Stimulated activated naive CD4-positive, alpha-beta T cell treated with Interleukin-2 at 50 U/mL for 16 hours (primary cell): ENCODE measurements around the gene ANKRD31.
"Not testable (repeated sequence)": the region's sequence is repeated elsewhere in the genome, so short reads cannot be mapped to it uniquely, and the experiment has no call there.

Experiments
- DNase-seq: peaks from one replicate; lab custom pipeline; 2025; lab: John Stamatoyannopoulos, UW

The ANKRD31 gene

DNA sequence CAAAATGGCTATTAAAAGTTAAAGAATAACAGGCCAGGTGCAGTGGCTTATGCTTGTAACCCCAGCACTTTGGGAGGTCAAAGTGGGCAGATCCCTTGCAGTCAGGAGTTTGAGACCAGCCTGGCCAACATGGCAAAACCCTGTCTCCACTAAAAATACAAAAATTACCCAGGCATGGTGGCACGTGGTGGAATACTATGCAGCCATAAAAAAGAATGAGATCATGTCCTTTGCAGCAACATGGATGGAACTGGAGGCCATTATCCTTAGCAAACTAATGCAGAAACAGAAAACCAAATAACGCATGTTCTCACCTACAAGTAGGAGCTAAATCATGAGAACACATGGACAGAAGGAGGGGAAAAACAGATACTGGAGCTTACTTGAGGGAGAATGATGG, 15.9 kb downstream of the ANKRD31 start:
- DNase-seq: not testable (repeated sequence)

DNA sequence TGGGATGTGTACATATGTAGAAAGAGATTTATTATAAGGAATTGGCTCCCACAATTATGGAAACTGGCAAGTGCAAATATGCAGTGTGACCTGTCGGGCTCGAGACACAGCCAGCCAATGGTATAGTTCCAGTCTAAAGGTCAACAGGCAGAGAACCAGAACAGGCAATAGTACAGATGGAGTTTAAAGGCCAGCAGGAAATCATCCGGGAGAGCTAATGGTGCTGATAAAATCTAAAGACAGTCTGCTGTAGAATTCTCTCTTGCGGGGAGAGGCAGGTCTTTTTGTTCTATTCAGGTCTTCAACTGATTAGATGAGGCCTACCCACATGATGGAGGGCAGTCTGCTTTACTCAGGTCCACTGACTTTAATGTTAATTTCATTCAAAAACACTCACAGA, 21.8 kb downstream of the ANKRD31 start:
- DNase-seq: no peak

DNA sequence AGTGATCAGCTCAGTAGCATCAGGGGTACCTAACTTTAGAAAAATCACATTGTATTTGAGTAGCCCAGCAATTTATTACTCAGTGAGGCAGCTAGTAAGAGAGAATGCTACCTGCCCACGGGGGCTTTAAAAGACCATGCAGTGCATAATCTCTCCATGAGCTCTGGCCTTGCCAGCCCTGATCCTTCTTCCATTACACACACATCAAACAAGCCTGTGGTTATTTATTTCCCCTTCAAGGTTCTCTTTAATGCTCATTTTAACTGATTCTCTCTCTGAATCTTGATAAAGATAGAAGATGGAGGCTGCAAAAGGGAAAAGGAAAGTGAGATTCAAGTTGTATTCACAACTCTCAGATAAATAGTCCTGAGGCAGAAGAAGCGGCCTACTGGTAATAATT, 22.3 kb downstream of the ANKRD31 start:
- DNase-seq: no peak

DNA sequence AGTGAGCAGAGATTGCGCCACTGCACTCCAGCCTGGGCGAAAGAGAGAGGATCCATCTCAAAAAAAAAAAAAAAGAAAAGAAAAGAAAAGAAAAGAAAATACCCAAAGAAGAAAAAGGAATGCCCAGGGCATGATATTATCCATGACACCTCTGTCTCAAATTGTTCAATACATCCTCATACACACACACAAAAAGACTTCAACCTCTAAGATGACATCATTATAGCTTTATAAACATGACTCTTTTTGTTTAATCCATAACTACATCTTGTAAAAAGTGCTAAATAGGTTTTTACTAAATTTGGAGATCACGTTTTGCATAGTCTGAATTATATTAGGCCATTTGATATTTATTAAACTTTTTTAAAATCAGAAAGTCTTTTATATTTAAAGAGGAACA, 33.1 kb downstream of the ANKRD31 start:
- DNase-seq: no peak

DNA sequence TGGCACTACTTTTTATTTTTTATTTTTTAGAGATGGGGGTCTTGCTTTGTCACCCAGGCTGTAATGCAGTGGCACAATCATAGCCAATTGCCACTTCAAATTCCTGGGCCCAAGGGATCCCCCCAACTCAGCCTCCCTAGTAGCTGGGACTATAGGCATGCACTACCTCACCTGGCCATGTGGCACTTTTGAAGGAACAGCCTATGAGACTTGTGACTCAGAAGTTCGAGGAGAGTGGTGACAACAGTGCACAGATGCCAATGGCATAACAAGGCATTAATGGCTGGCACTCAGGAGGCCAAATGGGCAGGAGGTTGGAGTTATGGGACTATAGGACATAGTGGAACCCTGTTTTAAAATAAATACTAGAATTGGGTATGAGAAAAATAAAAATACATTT, 33.7 kb downstream of the ANKRD31 start:
- DNase-seq: no peak

DNA sequence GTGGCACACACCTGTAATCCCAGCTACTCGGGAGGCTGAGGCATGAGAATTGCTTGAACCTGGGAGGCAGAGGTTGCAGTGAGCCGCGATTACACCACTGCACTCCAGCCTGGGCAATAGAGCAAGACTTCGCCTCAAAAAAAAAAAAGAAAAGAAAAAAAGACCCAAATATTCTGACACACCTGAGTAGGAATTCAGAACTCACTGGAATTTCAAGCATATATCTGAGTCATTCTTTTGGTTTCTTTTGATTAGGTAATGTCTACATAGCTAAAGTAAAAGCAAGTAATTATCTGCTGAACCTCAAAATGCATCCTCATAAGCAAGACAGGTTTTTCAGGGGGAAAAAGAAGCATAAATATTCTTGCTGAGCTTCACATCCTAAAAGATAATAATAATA, 35.9 kb downstream of the ANKRD31 start:
- no peak for DNase-seq

DNA sequence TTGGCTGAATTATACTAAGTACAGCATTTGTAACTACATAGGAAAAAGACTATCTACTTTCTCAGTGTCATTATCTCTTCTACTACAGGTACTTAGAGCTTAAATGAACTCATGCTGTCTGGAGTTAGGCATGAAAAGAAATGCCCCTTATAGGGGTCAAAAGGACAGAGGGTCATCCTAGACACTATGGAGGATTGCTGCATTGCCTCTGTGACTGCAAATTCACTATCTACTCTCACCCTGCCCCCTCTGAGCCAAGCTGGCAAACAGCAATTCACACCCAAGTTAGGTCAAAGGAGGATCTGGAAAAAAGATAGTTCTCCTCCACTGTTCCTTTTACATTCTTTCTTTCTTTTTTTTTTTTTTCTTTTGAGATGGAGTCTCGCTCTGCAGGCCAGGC, 36.7 kb downstream of the ANKRD31 start:
- DNase-seq: no peak

DNA sequence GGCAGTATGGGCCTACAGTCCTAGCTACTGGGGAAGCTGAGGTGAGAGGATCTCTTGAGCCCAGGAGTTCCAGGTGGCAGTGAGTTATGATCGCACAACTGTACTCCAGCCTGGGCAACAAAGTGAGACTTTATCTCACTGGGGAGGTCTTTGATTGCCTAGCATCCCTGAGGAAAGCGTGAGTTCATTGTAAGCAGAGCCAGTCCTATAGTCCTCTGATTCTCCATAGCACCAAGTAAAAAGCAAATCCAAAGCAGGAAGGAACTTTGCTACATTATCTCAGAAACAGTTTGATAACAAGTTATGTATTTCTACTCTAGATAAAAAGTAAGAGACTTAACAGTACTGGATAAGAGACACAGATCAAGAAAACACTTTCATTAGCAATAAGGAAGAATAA, 37.6 kb downstream of the ANKRD31 start:
- DNase-seq: no peak

DNA sequence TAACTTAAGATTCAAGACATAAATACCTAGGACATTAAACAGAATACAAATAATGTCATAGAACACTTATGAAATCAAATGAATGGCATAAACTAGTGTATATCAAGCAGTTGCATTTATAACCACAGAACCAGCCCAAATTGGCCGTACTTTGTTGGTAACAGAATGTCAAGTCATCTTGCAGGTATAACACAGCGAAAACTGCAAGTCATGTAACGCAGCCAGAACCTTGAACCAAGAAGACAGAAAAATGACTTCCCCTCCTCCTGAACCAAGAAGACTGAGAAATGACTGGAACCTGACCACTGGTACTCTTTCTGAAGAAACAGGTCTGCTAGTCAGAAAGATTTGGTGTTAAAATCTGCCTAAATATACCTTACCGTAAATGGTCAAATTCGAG, 38.9 kb downstream of the ANKRD31 start:
- DNase-seq: no peak

DNA sequence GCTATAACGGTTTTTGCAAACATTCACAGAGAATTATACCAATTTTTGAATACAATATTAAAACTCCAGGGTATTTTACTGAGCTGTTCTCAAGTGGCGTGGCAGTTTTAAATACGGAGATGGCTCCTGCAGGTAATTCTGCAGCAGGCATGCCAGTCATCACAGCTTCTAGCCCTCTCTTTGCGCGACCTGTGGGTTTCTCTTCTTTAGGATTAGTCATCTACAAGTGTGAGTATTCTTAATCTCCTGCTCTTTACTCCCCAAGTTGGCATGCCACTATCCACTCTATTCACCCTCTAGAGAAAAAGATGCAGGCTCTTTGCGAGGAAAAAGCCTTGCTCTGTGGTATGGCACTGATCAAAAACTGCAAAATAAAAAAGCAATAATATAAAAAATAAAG, 43.9 kb downstream of the ANKRD31 start:
- no peak for DNase-seq

DNA sequence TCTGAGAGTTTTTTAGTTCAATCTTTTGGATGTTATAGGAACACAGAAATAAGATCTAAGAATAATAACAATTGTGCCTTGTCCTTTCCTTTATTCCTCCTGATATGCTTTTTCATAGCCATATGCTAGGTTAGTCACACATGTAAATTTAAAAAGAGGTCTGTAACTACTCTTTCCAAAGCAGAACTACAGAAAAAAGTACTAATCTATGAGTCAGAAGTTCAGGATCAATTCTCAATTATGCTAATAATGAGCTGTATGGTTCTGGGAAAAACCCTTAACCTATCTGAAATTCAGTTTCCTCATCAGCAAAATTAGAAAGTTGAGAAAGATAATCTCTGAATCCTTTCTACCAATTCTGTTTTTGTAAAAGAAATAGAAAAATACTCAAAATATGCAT, 44.4 kb downstream of the ANKRD31 start:
- DNase-seq: no peak

DNA sequence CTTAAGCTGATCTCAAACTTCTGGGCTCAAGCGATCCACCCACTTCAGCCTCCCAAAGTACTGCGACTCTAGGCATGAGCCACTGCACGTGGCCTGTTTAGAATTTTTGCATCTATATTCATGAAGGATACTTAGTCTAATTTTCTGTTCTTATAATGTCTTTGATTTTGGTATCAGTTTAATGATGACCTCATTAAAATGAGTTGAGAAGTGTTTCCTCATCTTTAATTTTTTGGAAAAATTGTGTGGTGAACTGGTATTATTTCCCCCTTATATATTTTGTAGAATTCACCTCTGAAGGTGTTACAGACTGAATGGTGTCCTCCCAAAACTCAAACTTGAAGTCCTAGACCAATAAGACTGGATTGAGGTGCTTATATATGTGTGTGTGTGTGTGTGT, 46.5 kb downstream of the ANKRD31 start:
- no peak for DNase-seq

DNA sequence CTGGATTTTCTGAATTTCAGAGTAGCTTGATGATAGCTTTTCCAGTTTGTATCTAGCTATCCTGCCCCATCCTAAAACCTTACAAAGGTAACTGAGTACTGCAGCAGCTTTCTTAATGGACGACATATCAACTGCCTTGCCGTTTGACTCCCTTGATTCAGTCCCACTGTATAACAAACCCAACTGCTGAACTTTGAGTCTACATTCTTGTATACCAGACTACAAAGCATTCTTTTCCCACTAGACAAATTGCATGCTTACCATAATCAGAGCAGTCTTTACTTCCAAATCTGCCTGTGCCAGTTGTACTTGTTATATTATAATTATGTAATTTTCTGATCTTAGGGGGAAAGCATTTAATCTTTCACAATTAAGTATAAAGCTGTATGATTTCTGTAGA, 47.3 kb downstream of the ANKRD31 start:
- no peak for DNase-seq

DNA sequence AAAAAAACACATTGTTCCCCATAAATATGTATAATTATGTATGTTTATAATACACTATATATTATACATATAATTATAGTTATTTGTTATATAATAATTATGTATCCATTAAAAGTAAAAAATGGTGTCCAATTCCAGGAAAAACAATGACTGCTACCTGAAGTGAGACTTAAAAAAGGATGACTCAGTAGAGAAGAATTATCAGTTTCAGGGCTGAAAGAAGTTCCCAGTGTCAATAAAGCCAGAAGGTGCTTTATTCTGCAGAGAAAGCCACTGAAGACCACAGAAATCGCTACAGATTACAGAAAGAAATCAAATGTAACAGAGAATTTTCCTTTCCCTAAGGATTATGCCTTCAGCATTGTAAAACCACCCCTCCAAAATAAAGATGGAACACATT, 50.9 kb downstream of the ANKRD31 start:
- DNase-seq: no peak

DNA sequence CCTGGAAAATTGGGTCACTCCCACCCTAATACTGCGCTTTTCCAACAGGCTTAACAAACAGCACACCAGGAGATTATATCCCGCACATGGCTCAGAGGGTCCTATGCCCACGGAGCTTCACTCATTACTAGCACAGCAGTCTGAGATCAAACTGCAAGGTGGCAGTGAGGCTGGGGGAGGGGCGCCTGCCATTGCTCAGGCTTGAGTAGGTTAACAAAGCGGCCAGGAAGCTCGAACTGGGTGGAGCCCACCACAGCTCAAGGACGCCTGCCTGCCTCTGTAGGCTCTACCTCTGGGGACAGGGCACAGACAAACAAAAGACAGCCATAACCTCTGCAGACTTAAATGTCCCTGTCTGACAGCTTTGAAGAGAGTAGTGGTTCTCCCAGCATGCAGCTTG, 60.7 kb downstream of the ANKRD31 start:
- not testable (repeated sequence) for DNase-seq

DNA sequence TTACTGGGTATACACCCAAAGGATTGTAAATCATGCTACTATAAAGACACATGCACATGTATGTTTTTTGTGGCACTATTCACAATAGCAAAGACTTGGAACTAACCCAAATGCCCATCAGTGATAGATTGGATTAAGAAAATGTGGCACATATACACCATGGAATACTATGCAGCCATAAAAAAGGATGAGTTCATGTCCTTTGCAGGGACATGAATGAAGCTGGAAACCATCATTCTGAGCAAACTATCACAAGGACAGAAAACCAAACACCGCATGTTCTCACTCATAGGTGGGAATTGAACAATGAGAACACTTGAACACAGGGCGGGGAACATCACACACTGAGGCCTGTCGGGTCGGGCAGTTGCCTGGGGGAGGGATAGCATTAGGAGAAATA, 61.8 kb downstream of the ANKRD31 start:
- DNase-seq: not testable (repeated sequence)

DNA sequence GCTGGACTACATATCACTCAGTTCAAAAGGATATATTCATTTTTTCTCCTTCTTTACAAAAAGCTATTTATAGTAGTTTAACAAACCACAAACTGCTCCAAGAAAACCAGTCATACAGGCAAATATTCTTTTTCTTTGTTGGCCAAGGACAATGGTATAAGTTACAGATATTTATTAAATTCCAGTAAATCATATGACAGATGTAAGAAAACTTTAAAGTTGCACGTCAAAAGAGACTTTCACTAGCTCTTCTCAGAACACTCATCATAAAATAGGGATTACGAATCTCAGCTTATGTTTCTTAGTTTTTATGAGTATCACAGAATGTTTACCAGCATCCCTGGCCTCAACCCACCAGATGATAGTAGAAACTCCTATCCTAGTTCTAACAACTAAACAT, 67.2 kb downstream of the ANKRD31 start:
- no peak for DNase-seq

DNA sequence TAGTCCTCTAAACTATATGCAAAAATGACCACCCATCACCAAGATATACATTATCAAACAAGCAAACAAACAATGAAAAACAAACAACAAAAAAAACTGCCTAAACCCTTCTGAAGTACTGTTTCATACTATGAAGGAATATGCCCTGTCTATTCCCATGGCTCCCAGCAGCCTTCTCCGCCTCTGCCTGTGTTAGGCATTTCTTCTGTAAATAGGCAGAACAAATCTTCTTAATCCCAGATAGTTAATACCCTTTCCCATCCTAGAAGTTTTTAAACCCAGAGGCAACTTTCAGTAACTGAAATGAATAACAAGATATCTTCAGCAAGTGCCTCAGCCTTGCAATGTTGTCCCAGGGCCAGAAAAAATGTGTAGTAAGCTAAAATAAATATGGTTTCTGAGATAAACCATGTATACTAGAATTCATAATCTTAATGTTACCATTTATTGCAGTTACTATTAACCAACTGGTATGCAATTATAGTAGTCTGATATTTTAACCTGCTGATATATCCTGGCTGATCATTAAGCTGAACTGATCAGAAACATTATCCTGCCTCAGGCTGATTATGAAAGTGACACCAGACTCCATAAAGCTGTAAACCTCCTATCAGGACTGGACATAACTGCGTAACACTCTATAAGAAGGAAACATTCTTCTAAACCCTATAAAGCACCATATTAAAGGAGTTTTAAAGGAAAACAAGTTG, 68.5 kb downstream of the ANKRD31 start:
- DNase-seq: no peak

DNA sequence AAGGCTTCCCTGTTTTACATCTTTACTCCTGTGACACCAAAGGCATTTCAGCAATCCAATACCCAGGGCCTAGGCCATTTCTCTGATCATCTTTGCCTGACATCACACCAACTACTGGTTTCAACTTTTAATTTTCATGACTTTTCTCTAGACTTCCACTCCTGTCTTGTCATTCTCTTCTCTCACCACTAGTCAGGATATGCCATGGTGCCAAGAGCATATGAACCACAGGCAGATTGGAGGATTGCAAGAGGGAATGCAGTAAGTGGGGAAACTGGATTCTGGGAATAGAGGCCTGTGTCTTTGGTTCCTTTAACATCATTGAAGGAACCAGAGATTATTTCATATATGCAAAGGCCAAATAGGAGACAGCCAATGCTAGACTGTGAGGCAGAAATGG, 69.3 kb downstream of the ANKRD31 start:
- DNase-seq: no peak

DNA sequence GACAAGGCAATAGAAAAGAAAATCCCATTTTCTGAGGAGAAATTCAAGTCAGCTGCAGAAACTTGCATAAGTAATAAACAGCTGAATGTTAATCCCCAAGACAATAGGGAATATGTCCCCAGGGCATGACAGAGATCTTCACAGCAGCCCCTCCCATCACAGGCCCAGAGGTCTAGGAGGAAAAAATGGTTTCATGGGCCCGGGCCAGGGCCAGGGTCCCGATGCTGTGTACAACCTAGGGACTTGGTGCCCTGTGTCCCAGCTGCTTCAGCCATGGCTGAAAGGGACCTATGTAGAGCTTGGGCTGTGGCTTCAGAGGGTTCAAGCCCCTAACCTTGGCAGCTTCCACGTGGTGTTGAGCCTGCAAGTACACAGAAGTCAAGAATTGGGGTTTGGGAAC, 75.2 kb downstream of the ANKRD31 start:
- DNase-seq: not testable (repeated sequence)

DNA sequence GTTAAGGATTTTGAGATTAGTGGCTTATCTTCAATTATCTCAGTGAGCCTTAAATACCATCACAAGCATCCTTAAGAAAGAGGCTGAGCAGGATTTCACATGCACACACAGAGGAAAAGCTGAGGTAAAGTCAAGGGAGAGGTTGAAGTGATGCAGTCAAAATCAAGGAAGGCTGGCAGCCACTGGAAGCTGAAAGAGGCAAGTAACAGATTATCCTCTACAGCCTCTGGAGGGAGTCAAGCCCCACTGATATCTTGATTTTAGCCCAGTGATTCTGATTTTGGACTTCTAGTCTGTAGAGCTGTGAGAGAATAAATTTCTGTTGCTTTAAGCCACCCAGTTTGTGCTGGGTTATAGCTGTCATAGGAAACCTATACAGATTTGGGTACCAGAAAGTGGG, 80.1 kb downstream of the ANKRD31 start:
- DNase-seq: no peak

DNA sequence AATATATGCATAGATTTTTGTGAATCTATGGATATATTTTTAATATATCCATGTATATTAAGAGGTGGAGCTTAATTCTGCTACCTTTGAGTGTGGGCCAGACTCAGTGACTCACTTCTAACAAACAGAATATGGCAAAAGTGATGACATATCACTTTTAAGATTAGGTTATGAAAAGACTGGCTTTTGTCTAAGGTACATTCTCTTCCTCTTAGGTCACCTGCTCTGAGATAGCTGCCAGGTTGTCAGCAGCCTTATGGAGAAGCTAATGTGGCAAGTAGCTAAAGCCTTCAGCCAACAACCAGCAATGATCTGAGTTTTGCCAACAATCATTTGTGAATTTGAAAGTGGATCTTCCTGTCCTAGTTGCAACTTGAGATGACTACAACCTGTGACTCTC, 83.8 kb downstream of the ANKRD31 start:
- DNase-seq: no peak

DNA sequence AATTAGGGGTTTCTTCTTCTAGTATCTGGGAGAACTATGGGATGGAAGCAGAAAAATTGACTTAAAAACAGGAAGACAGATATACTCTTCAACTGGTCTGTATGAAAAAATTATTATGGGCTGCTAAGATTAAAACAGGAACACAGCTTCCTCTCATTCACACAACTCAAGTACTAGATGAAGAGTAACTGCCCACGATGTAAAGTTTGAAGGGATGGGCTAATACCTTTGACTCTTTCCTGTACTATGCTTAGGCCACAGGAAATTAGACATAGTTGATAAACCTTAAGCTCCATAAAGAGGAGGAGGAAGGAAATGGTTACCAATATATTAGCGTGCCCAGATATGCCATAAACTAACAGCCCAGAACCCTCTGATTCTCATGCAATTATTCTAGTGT, 88.6 kb downstream of the ANKRD31 start:
- no peak for DNase-seq

DNA sequence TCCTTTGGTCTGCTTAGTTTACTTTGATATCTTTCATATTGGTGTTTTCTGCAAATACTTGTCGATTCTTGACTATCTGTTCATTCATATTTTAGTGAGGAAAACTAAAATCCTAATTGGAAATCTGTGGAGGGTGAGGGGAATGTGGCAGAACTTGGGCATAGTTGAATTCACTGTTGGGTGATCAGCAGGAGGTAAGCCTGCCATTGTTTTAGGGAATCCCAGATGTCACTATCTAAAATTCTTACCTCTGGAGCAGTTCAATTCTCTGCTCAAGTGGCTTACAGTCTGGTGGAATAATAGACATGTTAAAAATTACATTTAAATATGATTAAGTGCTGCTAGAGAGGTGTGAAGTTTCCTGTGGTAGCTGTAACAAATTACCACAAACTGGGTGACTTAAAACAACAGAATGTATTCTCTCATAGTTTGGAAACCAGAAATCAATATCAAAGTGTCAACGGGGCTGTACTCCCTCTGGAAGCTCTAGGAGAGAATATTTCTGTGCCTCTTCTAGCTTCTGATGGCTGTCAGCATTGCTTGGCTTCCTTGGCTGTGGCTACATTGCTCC, 94.0 kb downstream of the ANKRD31 start:
- DNase-seq: no peak
